Panc1 (cell line): Measurements from ENCODE around the gene APP. TPM values are rescaled to one million over a fixed set of nuclear protein-coding genes. Genes with fewer than 3 reads are reported as not detected.

Source experiments
- ATAC-seq: fragments of 200-7000 bp; cut with Tn5 transposase; 2 replicates; pipeline ENCODE4 v1.9.1; 2020; ENCODE audit warnings: mild to moderate bottlenecking, moderate library complexity
- BruUV-seq: library from RNA; stranded (reverse); fragments of 400-500 nt; replicated peaks from 2 replicates; lab custom pipeline; 2021; lab: Mats Ljungman, UMichigan
- CTCF ChIA-PET: fragments of 300-600 bp; sonication (Branson Sonifier 250); formaldehyde crosslinking; loops from one replicate; lab custom pipeline; 2022; ENCODE audit warnings: antibody characterized with exemption; lab: Charles Lee
- POLR2A ChIA-PET: fragments of 300-600 bp; sonication (Branson Sonifier 250); formaldehyde crosslinking; loops from one replicate; lab custom pipeline; 2022; ENCODE audit warnings: antibody characterized with exemption; lab: Charles Lee
- DNase-seq: peaks from one replicate; pipeline ENCODE4 v3.0.0-alpha.2; 2010; ENCODE audit warnings: low read depth, low spot score
- H3K27ac ChIP-seq: 2 replicates; pipeline ENCODE4 v1.5.1; 2011; ENCODE audit warnings: mild to moderate bottlenecking, low read length, inconsistent platforms
- H3K27me3 ChIP-seq: fragments of 200-500 bp; sonication (Bioruptor generic); 2 replicates; pipeline ENCODE4 v1.6.0; 2014; ENCODE audit warnings: low read length, inconsistent platforms; ENCODE audit not compliant: control insufficient read depth, insufficient read depth
- H3K36me3 ChIP-seq: fragments of 200-500 bp; sonication (Bioruptor generic); 2 replicates; pipeline ENCODE4 v1.5.1; 2014; ENCODE audit warnings: inconsistent platforms, mild to moderate bottlenecking, low read length, moderate library complexity; ENCODE audit not compliant: control insufficient read depth, insufficient read depth
- H3K4me1 ChIP-seq: 2 replicates; pipeline ENCODE4 v1.5.1; 2011; ENCODE audit warnings: inconsistent platforms, mild to moderate bottlenecking, low read length, moderate library complexity; ENCODE audit not compliant: control insufficient read depth, insufficient read depth
- H3K4me3 ChIP-seq, 2 experiments: 2 replicates each; pipeline ENCODE4 v1.5.1; 2011 to 2012; ENCODE audit warnings: low read depth in 2 of 2, low read length in 2 of 2, mild to moderate bottlenecking in 2 of 2, inconsistent platforms in 1 of 2, moderate library complexity in 1 of 2
- H3K9me3 ChIP-seq: fragments of 200-500 bp; sonication (Bioruptor generic); 2 replicates; pipeline ENCODE4 v1.5.1; 2014; ENCODE audit warnings: low read depth, mild to moderate bottlenecking, inconsistent platforms, low read length, moderate library complexity; ENCODE audit not compliant: control insufficient read depth, insufficient read depth
- POLR2AphosphoS5 ChIP-seq: IDR thresholded peaks from 2 replicates; pipeline ENCODE4 v1.6.1; 2012; ENCODE audit warnings: mild to moderate bottlenecking, low read depth, low read length, moderate library complexity
- SIN3A ChIP-seq: IDR thresholded peaks from 2 replicates; pipeline ENCODE4 v1.6.1; 2012; ENCODE audit warnings: low read depth, mild to moderate bottlenecking, low read length, moderate library complexity, borderline replicate concordance; ENCODE audit not compliant: insufficient read depth
- TCF7L2 ChIP-seq: IDR thresholded peaks from 2 replicates; pipeline ENCODE4 v1.6.1; 2011; ENCODE audit warnings: mild to moderate bottlenecking, low read depth, low read length, inconsistent platforms
- in situ Hi-C: cut with HindIII; loops from 2 replicates; pipeline ENCODE4 v1.10.0; 2016; ENCODE audit warnings: low sequenced_read_pairs, low pct_unique_long_range_greater_than_20kb
- intact Hi-C: fragments of 100-400 bp; cut with micrococcal nuclease; formaldehyde crosslinking; loops from one replicate; pipeline ENCODE4 v1.10.0; 2022; ENCODE audit not compliant: unreplicated experiment
- total RNA-seq: library from RNA; stranded (reverse); gene quantifications from one replicate; pipeline ENCODE4 v1.2.1, GENCODE V29; 2021; ENCODE audit not compliant: unreplicated experiment
- TF ChIP-seq, protein P1 (sequence below), 2 experiments: IDR thresholded peaks; 2 replicates each; pipeline ENCODE4 v1.6.1; 2011 to 2012; ENCODE audit warnings: low read depth in 2 of 2, control low read depth in 1 of 2, low read length in 1 of 2, mild to moderate bottlenecking in 1 of 2, moderate library complexity in 1 of 2; ENCODE audit not compliant: insufficient read depth in 1 of 2
- TF ChIP-seq, protein P2 (sequence below): fragments of 450-650 bp; IDR thresholded peaks from 2 replicates; pipeline ENCODE4 v1.5.1; 2017; ENCODE audit warnings: mild to moderate bottlenecking

The APP gene
- total RNA-seq, 1 experiment from 2014 or later: 542 TPM

DNA sequence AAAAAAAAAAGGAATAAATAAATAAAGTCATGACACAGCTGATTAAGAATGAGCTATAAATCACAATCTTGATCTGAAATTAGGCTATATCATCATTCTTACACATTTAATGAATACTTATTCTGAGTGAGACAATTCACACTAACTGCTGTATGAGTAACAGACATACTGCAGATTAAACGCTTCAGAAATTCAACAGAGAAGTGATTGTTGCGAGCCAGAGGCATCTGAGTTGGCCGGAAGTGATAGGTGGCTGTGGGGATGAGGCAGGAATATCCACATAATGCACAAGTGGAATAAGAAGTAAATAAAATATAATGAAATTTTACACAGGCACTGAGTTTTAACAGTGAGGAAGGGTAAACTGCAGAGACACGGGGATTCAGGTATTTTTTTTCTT is 142.4 kb downstream of the APP start:
- DNase-seq (no peak), ATAC-seq (no peak)
- H3K36me3 ChIP-seq: no peaks in the 10 kb centered on the region; the same call in 1 of the 2 replicates
- CTCF ChIA-PET: interaction anchor here (0.7 kb wide), 1 partner anchor 26 kb away, joined by 4 read pairs; no protein-coding TSS in a partner anchor
- POLR2A ChIA-PET: no interaction called here
- no peak overlapping the region for H3K27ac ChIP-seq
- no peaks in the 10 kb centered on the region for H3K9me3 ChIP-seq
- intact Hi-C loops: no loop called here
- H3K4me1 ChIP-seq: peaks cover 6% of the 10 kb centered on the region
- BruUV-seq: no TSS peak
- in situ Hi-C loops: no loop called here
- no peaks in the 10 kb centered on the region for H3K27me3 ChIP-seq
- TF ChIP-seq SIN3A (no peak), TCF7L2 (no peak)
- TF ChIP-seq, protein P1, sequence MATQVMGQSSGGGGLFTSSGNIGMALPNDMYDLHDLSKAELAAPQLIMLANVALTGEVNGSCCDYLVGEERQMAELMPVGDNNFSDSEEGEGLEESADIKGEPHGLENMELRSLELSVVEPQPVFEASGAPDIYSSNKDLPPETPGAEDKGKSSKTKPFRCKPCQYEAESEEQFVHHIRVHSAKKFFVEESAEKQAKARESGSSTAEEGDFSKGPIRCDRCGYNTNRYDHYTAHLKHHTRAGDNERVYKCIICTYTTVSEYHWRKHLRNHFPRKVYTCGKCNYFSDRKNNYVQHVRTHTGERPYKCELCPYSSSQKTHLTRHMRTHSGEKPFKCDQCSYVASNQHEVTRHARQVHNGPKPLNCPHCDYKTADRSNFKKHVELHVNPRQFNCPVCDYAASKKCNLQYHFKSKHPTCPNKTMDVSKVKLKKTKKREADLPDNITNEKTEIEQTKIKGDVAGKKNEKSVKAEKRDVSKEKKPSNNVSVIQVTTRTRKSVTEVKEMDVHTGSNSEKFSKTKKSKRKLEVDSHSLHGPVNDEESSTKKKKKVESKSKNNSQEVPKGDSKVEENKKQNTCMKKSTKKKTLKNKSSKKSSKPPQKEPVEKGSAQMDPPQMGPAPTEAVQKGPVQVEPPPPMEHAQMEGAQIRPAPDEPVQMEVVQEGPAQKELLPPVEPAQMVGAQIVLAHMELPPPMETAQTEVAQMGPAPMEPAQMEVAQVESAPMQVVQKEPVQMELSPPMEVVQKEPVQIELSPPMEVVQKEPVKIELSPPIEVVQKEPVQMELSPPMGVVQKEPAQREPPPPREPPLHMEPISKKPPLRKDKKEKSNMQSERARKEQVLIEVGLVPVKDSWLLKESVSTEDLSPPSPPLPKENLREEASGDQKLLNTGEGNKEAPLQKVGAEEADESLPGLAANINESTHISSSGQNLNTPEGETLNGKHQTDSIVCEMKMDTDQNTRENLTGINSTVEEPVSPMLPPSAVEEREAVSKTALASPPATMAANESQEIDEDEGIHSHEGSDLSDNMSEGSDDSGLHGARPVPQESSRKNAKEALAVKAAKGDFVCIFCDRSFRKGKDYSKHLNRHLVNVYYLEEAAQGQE (IDR thresholded peaks at IDR 0.05; ENCODE audit: insufficient read depth in 1 of 2, low read depth in 2 of 2, low read length in 1 of 2): no peak
- TF ChIP-seq, protein P2, sequence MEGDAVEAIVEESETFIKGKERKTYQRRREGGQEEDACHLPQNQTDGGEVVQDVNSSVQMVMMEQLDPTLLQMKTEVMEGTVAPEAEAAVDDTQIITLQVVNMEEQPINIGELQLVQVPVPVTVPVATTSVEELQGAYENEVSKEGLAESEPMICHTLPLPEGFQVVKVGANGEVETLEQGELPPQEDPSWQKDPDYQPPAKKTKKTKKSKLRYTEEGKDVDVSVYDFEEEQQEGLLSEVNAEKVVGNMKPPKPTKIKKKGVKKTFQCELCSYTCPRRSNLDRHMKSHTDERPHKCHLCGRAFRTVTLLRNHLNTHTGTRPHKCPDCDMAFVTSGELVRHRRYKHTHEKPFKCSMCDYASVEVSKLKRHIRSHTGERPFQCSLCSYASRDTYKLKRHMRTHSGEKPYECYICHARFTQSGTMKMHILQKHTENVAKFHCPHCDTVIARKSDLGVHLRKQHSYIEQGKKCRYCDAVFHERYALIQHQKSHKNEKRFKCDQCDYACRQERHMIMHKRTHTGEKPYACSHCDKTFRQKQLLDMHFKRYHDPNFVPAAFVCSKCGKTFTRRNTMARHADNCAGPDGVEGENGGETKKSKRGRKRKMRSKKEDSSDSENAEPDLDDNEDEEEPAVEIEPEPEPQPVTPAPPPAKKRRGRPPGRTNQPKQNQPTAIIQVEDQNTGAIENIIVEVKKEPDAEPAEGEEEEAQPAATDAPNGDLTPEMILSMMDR: no peak
- no peak overlapping the region for H3K4me3 ChIP-seq

DNA sequence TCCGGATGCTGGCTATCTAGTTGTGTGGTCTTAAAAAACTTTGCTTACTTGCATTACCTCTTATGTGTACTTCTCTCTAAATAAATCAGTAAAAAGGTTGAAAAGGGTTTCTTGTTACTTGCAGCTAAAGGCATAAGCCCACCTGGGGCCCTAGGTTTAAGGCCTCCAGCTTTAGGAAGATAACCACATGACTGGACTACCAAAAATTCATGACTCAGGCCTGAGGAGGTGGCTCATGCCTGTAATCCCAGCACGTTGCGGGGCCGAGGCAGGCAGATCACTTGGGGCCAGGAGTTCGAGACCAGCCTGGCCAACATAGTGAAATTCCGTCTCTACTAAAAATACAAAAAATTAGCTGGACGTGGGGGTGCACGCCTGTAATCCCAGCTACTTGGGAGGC is 142.9 kb downstream of the APP start:
- CTCF ChIA-PET: interaction anchor here (0.7 kb wide), 1 partner anchor 26 kb away, joined by 4 read pairs; no protein-coding TSS in a partner anchor

More for the DNA sequence above, 142.9 kb downstream of the APP start:
- Histone ChIP-seq H3K4me3 (no peak overlapping the region), H3K27ac (no peak overlapping the region), H3K4me1 (peaks cover 6% of the 10 kb centered on the region), H3K9me3 (no peaks in the 10 kb centered on the region), H3K36me3 (no peaks in the 10 kb centered on the region; the same call in 1 of the 2 replicates), H3K27me3 (no peaks in the 10 kb centered on the region)
- intact Hi-C loops: no loop called here
- POLR2A ChIA-PET: no interaction called here
- TF ChIP-seq, protein P2: no peak
- TF ChIP-seq SIN3A: no peak
- TF ChIP-seq, protein P1 (IDR thresholded peaks at IDR 0.05; ENCODE audit: insufficient read depth in 1 of 2, low read depth in 2 of 2, low read length in 1 of 2): no peak
- no peak for TF ChIP-seq TCF7L2
- no peak for TF ChIP-seq POLR2AphosphoS5
- no peak for DNase-seq
- in situ Hi-C loops: no loop called here
- ATAC-seq: no peak
- no TSS peak for BruUV-seq
